Measurements from ENCODE around the gene DENND5B.

DENND5B gene

DNA sequence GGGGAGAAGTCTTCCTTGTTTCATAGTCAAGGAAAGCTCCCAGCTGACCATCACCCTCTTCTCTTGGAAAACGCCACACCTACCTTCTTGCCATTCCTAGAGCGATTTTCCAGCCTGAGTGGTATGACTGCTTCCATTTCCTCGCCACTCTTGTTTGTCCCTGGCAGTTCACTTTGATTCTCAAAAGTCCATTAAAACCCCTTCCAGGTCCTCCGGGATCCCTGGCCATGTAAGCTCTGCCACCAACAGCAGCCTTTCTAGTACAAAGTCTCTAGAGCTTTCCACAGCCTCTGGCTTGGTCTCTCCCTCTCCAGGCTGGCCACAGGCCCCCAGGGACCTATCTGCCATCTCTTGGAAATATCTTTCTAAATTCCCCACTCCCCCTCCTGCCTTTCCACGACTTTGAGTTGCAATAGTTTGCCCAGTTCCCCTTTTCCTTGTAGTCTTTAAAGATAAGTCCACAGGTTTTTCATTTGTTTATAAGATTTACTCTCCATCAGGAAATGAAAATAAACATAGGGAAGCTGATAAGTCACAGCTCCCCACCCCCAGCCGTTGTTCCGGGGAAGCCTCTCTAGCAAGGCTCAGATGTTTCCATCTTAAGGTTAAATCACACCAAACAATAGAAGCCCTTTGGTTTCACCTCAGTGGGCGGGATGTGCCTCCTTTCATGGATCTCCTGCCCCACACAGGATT lies 222.1 kb downstream of the DENND5B start:
- no peak for DNase-seq

DNA sequence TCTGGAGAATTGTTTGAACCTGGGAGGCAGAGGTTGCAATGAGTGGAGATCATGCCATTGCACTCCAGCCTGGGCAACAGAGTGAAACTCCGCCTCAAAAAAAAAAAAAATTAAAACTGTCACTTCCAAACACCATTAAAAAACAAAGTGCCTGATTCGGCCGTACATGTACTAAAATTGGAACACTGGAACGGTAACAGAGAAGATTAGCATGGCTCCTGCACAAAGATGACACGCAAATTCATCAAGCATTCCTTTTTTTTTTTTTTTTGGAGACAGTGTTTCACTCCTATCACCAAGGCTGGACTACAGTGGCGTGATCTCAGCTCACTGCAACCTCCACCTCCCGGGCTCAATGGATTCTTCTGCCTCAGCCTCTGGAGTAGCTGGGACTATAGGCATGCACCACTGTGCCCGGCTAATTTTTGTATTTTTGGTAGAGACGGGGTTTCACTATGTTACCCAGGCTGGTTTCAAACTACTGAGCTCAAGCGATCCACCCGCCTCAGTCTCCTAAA lies 224.8 kb downstream of the DENND5B start:
- DNase-seq, result no peak

DNA sequence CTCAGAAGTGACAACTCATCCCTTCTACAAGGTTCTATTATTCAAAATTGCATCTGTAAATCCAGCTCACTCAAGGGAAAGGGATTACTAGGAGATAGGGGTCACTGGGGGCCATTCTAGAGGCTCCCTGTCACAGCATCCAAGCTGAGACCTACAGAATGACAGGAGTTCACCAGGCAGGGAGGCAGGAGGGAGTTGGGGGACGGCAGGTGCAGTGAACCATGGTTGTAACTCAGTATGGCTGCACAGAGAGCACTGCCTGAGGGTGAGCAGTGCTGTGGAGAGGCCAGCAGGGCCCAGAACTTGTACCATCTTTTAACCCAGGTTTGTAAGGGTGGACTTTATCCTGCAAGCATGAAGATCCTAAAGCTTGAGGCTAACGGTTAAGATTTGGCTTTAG lies 227.1 kb downstream of the DENND5B start:
- DNase-seq, result no peak

DNA sequence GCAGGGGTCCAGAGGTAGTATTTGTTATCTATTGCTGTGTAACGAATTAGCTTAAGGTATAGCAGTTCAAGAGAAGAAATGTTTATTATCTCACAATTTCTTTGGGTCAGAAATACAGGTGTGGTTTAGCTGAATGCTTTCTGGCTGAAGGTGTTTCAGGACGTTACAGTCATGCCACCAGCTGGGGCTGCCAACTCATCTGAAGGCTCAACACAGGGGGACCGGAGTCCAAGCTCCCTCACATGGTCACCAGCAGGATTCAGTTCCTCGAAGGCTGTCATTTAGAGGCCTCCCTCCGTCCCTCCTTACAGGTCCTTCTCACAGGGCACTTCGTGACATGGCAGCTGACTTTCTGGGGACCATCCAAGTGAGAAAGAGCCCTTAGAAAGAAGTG lies 227.5 kb downstream of the DENND5B start:
- peak; percentile 20 for DNase-seq

DNA sequence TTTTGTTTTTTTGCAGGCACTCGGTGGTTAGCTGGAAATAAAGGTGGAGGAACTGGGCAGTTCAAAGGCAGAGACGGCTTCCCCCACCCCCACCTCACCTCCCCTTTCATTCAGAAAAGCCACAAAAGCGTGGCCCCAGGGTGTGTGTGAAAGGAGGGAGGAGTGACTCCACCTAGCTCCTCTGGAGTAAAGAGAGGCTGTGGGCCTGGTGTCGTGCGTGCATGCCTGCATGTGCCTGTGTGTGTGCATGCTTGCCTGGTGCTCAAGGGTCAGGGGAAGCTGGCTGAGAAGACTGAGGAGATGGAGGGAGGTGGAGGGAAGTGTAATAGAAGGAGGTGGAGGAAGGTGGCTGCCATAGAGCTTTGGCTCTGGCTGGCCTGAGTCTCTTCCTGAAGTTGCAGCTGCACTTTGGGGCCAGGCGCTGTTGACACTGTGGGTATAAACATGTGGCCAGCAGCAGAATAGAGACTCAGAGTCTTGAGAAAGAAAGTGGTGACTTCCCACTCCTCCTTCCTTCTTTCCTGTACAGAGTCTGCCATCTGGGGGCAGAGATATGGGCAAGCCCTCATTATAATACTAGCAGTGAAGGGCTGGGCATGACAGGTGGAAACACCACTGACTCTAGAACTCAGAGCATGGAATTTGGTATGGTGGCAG lies 228.0 kb downstream of the DENND5B start:
- DNase-seq, result peak; percentile 89

DNA sequence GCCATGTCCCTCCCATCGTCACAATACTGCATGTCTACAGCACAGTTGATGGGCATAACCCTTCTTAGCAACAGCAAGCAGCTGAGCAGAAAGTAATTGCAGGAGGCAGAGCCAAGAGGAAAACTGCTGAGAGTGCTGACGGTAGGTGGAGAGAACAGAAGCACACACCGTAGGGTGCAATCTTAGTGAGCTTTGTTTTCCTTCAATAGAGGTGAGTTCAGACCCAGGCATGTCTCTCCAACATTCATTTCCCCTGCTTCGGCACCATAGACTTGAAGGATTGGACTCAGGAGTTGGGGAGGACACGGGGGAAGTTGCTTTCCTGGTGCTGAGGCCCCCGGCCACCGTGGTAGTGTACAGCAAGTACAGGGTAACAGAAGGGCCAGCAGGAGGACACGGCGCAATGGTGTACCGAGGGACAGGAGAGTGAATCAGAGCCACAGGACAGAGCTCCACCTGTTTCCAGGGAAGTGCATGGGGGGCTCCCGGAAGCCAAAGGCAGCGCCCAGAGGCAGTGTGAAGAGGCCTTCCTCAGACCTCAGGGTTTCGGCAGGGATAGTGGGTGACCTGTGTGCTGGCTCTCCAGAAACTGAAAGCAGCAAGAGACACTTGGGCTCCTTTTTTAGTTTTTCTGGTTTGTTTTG lies 228.7 kb downstream of the DENND5B start:
- DNase-seq, result peak; percentile 43

DNA sequence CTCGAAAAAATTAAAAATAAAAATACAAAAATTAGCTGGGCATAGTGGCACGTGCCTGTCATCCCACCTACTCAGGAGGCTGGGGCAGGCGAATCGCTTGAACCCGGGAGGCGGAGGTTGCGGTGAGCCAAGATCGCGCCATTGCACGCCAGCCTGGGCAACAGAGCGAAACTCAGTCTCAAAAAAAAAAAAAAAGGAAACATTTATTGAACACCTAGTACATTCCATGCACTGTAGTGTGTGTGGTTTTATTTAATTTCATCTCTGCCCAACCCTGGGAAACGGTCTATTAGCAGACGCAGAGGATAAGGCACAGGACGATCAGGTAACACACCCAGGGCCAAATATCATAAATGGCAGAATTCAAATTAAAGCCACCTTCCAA lies 229.2 kb downstream of the DENND5B start:
- no peak for DNase-seq

DNA sequence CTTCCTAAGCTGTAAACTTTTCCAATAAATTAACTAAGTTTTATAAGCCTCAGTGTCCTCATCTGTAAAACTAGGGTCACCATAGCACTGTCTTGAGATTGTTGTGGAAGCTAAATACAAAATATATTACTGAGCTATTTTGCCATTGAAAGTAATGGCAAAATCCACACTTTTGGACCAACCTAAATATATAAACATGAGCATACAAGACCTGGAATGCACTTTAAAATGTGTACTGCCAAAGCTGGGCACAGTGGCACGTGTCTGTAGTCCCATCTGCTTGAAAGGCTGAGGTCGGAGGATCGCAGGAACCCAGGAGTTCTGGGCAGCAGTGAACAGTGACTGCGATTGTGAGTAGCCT lies 235.2 kb downstream of the DENND5B start:
- DNase-seq, result no peak

DNA sequence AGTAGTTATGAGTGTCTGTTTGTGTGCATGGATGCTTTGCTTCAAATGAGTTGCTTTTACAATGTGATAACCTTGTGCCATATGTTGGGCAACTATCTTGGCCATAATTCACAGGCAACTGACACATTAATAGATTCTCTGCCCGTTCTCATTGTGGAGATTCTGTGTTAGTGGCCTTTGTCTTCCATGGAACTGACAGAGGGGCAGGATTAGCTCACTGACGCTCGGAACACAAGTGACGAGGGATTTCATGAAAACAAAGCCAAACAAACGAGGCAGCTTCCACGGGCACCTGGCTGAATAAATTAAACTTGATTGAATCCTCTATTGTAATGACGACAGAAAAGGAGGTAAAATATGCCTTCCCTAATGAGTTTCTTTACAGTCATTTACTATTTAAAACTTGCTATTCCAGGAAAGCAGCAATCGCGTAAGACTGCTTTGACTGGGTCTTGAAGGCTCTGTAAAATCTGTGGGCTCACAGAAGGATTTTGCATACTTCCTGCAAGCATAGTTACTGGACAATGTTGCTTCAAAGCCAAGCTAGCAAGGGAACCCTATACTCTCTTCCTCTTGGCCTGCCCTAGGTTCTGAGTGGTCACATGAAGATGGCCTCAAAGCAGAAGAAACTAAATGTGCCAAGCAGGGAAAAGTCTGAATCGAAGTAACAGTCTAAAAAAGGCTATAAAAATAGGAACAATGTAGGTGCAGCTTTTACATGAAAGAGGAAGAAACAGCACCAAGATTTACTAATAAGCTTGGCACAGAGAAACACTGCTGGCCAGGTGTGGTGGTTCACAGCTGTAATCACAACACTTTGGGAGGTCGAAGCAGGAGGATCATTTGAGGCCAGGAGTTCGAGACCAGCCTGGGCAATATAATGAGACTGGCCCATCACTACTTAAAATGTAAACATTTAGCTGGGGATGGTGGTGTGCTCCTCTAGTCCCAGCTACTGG lies 236.9 kb downstream of the DENND5B start:
- no peak for DNase-seq

DNA sequence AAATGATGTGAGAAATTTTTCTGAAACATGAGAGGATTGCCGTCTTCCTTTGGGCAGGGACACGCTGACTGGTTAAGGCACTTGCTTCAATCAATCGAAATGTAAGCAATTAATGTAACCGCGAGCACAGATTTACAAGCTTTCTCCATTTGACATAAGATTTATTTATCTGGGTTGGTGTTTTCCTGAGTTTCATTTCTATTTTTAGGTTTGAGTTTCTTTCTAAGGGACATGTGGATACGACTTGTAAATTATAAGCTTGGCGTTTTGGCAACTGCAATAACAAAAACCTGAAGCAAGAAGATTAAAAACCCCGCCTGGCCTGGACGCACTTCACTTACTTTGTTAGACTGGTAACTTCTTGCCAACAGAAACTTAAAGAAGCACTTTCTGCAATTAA lies 244.7 kb downstream of the DENND5B start:
- DNase-seq, result no peak

DNA sequence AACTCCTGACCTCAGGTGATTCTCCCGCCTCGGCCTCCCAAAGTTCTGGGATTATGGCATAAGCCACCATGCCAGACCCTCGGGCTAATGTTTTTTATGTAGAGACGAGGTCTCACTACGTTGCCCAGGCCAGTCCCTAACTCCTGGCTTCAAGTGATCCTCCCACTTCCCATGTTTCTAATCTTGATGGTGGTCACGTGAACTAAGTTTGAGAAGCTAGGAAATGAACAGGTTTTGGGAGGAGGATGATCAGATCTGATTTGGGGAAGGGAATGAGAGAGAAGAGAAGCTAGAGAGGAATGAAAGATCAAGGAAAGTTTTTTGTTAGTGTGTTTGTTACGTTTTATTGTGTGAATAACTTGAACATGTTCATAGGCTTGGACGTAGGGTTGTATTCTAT lies 247.8 kb downstream of the DENND5B start:
- DNase-seq, result no peak

DNA sequence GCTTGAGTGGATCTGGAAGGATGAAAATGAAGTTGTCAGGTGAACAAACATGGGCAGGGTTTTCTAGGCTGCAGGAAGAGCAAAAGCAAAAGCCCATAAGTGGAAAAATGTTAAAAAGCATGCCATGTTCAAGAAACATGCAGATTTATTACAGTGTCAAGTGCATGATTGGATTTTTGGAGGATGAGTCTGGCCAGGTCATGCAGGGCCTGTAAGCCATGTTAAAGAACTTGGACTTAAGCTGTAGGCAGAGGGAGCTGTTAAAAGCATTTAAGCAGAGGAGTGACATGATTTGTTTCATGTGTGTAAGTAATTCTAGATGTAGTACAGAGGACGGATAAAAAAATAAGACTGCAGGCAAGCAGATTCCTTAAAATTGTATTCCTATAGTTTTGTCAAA lies 248.7 kb downstream of the DENND5B start:
- no peak for DNase-seq

DNA sequence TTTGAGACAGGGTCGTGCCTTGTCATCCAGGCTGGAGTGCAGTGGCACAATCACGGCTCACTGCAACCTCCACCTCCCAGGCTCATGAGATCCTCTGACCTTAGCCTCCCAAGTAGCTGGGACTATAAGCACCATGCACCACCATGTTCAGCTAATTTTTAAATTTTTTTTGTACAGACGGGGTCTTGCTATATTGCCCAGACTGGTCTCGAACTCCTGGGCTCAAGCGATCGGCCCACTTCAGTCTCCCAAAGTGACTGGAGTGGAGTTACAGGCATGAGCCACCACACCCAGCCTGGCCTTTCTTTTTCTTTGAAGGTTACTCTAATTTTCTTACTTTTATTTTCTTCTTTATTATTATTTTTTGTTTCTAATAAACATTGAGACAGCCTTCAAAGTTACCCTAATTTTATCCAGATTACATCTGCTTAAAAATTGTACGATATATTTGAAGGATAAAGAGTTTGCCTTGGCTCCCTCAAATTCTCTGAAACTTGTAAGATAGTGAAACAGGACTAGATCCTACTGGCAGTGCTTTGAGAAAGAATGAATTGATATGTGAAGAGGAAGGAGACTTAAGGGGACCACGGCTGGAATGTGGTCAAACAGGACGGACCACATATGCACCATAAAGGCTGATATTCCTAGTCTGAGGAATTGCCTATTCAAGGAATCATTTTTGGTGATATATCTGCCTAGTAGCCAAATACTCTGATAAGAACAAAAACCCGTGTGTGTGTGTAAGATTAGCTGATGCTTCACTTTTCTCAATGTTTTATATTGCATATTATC lies 250.9 kb downstream of the DENND5B start:
- no peak for DNase-seq

DNA sequence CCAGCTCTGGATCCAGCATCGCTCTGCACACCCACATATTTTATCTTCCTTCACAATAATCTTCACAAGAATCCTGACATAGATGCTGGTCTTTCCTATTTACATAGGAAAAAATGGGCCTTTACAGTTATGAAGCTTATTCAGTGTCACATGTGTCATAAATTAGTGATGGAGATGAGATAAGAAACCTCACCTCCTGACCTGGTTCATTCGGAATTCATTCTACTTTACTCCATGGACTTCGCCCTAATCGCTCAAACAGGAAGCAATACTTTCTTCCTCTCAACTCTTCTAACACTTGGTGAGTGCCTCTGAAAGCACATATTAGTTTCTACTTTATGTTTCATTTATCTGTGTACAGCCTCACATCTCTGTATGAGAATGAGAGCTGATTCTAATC lies 253.0 kb downstream of the DENND5B start:
- no peak for DNase-seq
